Liver (tissue), 9 donors: ENCODE data around the gene FAM83D. TPM values are rescaled to one million over a fixed set of nuclear protein-coding genes. Genes with fewer than 3 reads are reported as not detected.

Experiments used
- DNase-seq: peaks from one replicate; pipeline ENCODE4 v3.0.0-alpha.2; 2017; ENCODE audit warnings: low spot score
- H3K27ac ChIP-seq, 2 donors: one replicate each; pipeline ENCODE4 v1.7.0; 2013; ENCODE audit warnings: inconsistent platforms in 2 of 2, low read length in 2 of 2, control low read depth in 1 of 2, low read depth in 1 of 2, mild to moderate bottlenecking in 1 of 2
- H3K27me3 ChIP-seq, 4 donors: one replicate each; pipeline versions ENCODE4 v1.6.1 to v1.7.0; 2013; ENCODE audit warnings: low read length in 3 of 4, inconsistent platforms in 1 of 4, mild to moderate bottlenecking in 1 of 4, moderate library complexity in 1 of 4; ENCODE audit not compliant: control insufficient read depth in 4 of 4, insufficient read depth in 4 of 4
- H3K36me3 ChIP-seq, 4 donors: one replicate each; pipeline versions ENCODE4 v1.6.1 to v1.7.0; 2013; ENCODE audit warnings: low read length in 3 of 4, mild to moderate bottlenecking in 3 of 4, low read depth in 1 of 4, moderate library complexity in 1 of 4; ENCODE audit not compliant: control insufficient read depth in 4 of 4, insufficient read depth in 3 of 4
- H3K4me1 ChIP-seq, 4 donors: one replicate each; pipeline versions ENCODE4 v1.6.1 to v1.7.0; 2013; ENCODE audit warnings: low read length in 3 of 4, mild to moderate bottlenecking in 3 of 4, moderate library complexity in 1 of 4; ENCODE audit not compliant: control insufficient read depth in 4 of 4, insufficient read depth in 4 of 4
- H3K4me3 ChIP-seq, 3 donors: one replicate each; pipeline versions ENCODE4 v1.6.1 to v1.7.0; 2013; ENCODE audit warnings: low read length in 3 of 3, control low read depth in 1 of 3, low read depth in 1 of 3, mild to moderate bottlenecking in 1 of 3
- H3K9ac ChIP-seq, 2 donors: one replicate each; pipeline ENCODE4 v1.7.0; 2013; ENCODE audit warnings: low read length in 2 of 2, mild to moderate bottlenecking in 2 of 2, moderate library complexity in 2 of 2, control low read depth in 1 of 2, low read depth in 1 of 2
- H3K9me3 ChIP-seq, 4 donors: one replicate each; pipeline versions ENCODE4 v1.6.1 to v1.7.0; 2013; ENCODE audit warnings: low read length in 3 of 4; ENCODE audit not compliant: control insufficient read depth in 4 of 4
- EGR1 ChIP-seq, 2 donors: IDR thresholded peaks; 2 replicates each; pipeline ENCODE4 v1.6.1; 2016 to 2018; ENCODE audit warnings: antibody characterized with exemption in 2 of 2, low read depth in 2 of 2
- FOXA1 ChIP-seq: IDR thresholded peaks from 2 replicates; pipeline ENCODE4 v1.6.1; 2016; ENCODE audit warnings: antibody characterized with exemption
- FOXA2 ChIP-seq: IDR thresholded peaks from 2 replicates; pipeline ENCODE4 v1.6.1; 2016; ENCODE audit warnings: antibody characterized with exemption
- GABPA ChIP-seq, 2 donors: IDR thresholded peaks in 1 of 2; conservative IDR thresholded peaks in 1 of 2; 2 replicates each; pipeline ENCODE4 v1.6.1; 2016; ENCODE audit warnings: antibody characterized with exemption in 2 of 2, mild to moderate bottlenecking in 1 of 2, moderate library complexity in 1 of 2
- HNF4A ChIP-seq, 2 donors: conservative IDR thresholded peaks; 2 replicates each; pipeline ENCODE4 v1.6.1; 2016; ENCODE audit warnings: antibody characterized with exemption in 2 of 2, mild to moderate bottlenecking in 2 of 2
- HNF4G ChIP-seq: IDR thresholded peaks from 2 replicates; pipeline ENCODE4 v1.6.1; 2016; ENCODE audit warnings: antibody characterized with exemption
- JUND ChIP-seq, 2 donors: IDR thresholded peaks; 2 replicates each; pipeline ENCODE4 v1.6.1; 2016; ENCODE audit warnings: antibody characterized with exemption in 2 of 2
- NR2F2 ChIP-seq: IDR thresholded peaks from 2 replicates; pipeline ENCODE4 v1.6.1; 2016; ENCODE audit warnings: antibody characterized with exemption
- RAD21 ChIP-seq, 2 donors: IDR thresholded peaks; 2 replicates each; pipeline ENCODE4 v1.6.1; 2016; ENCODE audit warnings: antibody characterized with exemption in 2 of 2, mild to moderate bottlenecking in 2 of 2
- RXRA ChIP-seq, 2 donors: IDR thresholded peaks; 2 replicates each; pipeline ENCODE4 v1.6.1; 2017 to 2018; ENCODE audit warnings: antibody characterized with exemption in 2 of 2, mild to moderate bottlenecking in 1 of 2
- TAF1 ChIP-seq: conservative IDR thresholded peaks from 2 replicates; pipeline ENCODE4 v1.6.1; 2016; ENCODE audit warnings: antibody characterized with exemption, mild to moderate bottlenecking
- ZBTB33 ChIP-seq: IDR thresholded peaks from 2 replicates; pipeline ENCODE4 v1.6.1; 2016; ENCODE audit warnings: antibody characterized with exemption
- WGBS: extraction: QIAGEN DNeasy Blood & Tissue Kit; methylation state at CpG from one replicate; pipeline ENCODE4 v1.1.7; 2013; 5-methylcytosine and 5-hydroxymethylcytosine counted together
- polyA plus RNA-seq, 2 donors: library from polyadenylated mRNA; stranded (reverse) in 1 of 2; unstranded in 1 of 2; fragments of 200-250 nt in 1 of 2; fragments of >200 nt in 1 of 2; fragmentation: Nextera tagmentation in 1 of 2; extraction: Ambion mirVana in 1 of 2; gene quantifications; one replicate each; pipeline versions ENCODE4 v1.2.1 to v1.2.3, GENCODE V29; 2013 to 2015
- total RNA-seq, 2 donors: library from RNA; depleted of rRNA; stranded (reverse); fragments of >200 nt; gene quantifications; one replicate each; pipeline ENCODE4 v1.2.3, GENCODE V29; 2014
- TF ChIP-seq, protein P1 (sequence below): IDR thresholded peaks from 2 replicates; pipeline ENCODE4 v1.6.1; 2016; ENCODE audit warnings: antibody characterized with exemption, mild to moderate bottlenecking
- TF ChIP-seq, protein P2 (sequence below): fragments of 150-350 bp; IDR thresholded peaks from 2 replicates; pipeline ENCODE4 v1.5.1; 2017; ENCODE audit warnings: improper control_type of control experiment, low read depth, low read length; ENCODE audit not compliant: missing input control
- TF ChIP-seq, protein P3 (sequence below): IDR thresholded peaks from 2 replicates; pipeline ENCODE4 v1.6.1; 2016; ENCODE audit warnings: antibody characterized with exemption
- donor health status: healthy.
- donor health status: healthy.
- donor health status: healthy.
- donor health status: healthy.
- donor health status: healthy.

The FAM83D gene
- total and polyA plus RNA-seq, 4 donors: 1.1 to 28.2 (median 2.7) TPM

DNA sequence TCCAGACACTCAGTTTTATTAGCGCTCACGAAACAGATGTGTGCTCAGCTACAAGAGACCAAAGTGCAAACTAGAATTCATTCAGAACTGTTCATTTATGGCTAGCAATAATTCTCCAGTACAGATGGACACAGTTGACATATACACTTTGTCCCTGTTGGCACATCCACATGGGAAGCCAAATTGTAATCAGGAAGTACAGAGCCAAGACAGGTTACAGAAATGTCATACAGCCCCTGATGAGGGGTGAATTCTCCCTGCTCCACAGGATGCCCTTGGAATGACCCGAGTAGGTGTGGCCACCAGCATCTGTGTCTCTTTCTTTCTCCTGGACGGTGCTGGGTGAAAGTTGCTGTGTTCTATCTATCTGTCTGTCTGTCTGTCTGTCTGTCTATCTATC lies 43.5 kb downstream of the FAM83D start:
- no peak overlapping the region for H3K9ac ChIP-seq
- TF ChIP-seq RAD21 (IDR thresholded peaks at IDR 0.05) (no peak), HNF4A (conservative IDR thresholded peaks at IDR 0.05) (no peak), HNF4G (no peak), JUND (IDR thresholded peaks at IDR 0.05) (no peak), ZBTB33 (no peak), FOXA2 (no peak), RXRA (IDR thresholded peaks at IDR 0.05) (no peak), TAF1 (no peak), NR2F2 (no peak), GABPA (IDR thresholded peaks at IDR 0.05 in 1 of 2, conservative IDR thresholded peaks at IDR 0.05 in 1 of 2) (no peak)
- TF ChIP-seq, protein P1, sequence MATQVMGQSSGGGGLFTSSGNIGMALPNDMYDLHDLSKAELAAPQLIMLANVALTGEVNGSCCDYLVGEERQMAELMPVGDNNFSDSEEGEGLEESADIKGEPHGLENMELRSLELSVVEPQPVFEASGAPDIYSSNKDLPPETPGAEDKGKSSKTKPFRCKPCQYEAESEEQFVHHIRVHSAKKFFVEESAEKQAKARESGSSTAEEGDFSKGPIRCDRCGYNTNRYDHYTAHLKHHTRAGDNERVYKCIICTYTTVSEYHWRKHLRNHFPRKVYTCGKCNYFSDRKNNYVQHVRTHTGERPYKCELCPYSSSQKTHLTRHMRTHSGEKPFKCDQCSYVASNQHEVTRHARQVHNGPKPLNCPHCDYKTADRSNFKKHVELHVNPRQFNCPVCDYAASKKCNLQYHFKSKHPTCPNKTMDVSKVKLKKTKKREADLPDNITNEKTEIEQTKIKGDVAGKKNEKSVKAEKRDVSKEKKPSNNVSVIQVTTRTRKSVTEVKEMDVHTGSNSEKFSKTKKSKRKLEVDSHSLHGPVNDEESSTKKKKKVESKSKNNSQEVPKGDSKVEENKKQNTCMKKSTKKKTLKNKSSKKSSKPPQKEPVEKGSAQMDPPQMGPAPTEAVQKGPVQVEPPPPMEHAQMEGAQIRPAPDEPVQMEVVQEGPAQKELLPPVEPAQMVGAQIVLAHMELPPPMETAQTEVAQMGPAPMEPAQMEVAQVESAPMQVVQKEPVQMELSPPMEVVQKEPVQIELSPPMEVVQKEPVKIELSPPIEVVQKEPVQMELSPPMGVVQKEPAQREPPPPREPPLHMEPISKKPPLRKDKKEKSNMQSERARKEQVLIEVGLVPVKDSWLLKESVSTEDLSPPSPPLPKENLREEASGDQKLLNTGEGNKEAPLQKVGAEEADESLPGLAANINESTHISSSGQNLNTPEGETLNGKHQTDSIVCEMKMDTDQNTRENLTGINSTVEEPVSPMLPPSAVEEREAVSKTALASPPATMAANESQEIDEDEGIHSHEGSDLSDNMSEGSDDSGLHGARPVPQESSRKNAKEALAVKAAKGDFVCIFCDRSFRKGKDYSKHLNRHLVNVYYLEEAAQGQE: no peak
- peaks cover 0 to 14% (median 6%) of the 10 kb centered on the region in 4 donors for H3K36me3 ChIP-seq
- no peak overlapping the region for H3K4me3 ChIP-seq
- 76% methylated on average over 4 of the region's 4 CpGs for WGBS
- no peaks in the 10 kb centered on the region for H3K4me1 ChIP-seq
- H3K27ac ChIP-seq: no peak overlapping the region
- no peak for DNase-seq
- H3K9me3 ChIP-seq: no peaks in the 10 kb centered on the region
- H3K27me3 ChIP-seq: no peaks in the 10 kb centered on the region

DNA sequence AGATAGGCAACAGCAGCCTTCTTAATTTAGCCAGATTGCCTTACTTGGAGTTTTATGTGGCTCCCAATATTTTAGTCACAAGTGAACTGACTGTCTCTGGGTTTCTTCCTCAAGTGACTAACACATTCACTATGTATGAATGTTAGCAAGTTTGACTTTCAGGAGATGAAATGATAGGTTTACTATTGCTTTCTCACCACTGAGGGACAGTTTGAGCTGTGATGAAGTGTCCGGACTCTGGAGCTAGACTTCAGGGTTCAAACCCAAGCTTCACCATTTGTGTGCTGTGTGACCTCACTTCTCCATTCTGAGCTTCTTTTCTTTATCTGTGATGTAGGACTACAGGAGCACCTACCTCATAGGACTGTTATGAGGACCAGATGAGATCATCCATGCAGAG lies 44.1 kb downstream of the FAM83D start:
- H3K9ac ChIP-seq: no peak overlapping the region
- H3K9me3 ChIP-seq: no peaks in the 10 kb centered on the region
- no peak overlapping the region for H3K4me3 ChIP-seq
- no peak for DNase-seq
- H3K27me3 ChIP-seq: no peaks in the 10 kb centered on the region
- TF ChIP-seq NR2F2: no peak
- TF ChIP-seq, protein P2, sequence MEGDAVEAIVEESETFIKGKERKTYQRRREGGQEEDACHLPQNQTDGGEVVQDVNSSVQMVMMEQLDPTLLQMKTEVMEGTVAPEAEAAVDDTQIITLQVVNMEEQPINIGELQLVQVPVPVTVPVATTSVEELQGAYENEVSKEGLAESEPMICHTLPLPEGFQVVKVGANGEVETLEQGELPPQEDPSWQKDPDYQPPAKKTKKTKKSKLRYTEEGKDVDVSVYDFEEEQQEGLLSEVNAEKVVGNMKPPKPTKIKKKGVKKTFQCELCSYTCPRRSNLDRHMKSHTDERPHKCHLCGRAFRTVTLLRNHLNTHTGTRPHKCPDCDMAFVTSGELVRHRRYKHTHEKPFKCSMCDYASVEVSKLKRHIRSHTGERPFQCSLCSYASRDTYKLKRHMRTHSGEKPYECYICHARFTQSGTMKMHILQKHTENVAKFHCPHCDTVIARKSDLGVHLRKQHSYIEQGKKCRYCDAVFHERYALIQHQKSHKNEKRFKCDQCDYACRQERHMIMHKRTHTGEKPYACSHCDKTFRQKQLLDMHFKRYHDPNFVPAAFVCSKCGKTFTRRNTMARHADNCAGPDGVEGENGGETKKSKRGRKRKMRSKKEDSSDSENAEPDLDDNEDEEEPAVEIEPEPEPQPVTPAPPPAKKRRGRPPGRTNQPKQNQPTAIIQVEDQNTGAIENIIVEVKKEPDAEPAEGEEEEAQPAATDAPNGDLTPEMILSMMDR: no peak
- TF ChIP-seq RAD21 (IDR thresholded peaks at IDR 0.05): no peak
- TF ChIP-seq FOXA1: no peak
- TF ChIP-seq, protein P3, sequence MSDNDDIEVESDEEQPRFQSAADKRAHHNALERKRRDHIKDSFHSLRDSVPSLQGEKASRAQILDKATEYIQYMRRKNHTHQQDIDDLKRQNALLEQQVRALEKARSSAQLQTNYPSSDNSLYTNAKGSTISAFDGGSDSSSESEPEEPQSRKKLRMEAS: no peak
- TF ChIP-seq EGR1 (IDR thresholded peaks at IDR 0.05; ENCODE audit: low read depth in 2 of 2): no peak
- no peak for TF ChIP-seq ZBTB33
- 100% methylated on average over 1 of the region's 1 CpG for WGBS
- H3K27ac ChIP-seq: no peak overlapping the region
- H3K4me1 ChIP-seq: no peaks in the 10 kb centered on the region
- H3K36me3 ChIP-seq: peaks cover 1 to 14% (median 6%) of the 10 kb centered on the region in 4 donors
